Stimulated activated CD4-positive, alpha-beta T cell treated with anti-CD3 and anti-CD28 coated beads, Interleukin-12 subunit alpha, Interleukin-12 subunit beta, amount 100 ng/mL, for 4 hours (primary cell): Measurements from ENCODE around the gene SLC1A4.

Experiments used
- DNase-seq: peaks from one replicate; pipeline ENCODE4 v3.0.0-alpha.2; 2020

Gene SLC1A4

DNA sequence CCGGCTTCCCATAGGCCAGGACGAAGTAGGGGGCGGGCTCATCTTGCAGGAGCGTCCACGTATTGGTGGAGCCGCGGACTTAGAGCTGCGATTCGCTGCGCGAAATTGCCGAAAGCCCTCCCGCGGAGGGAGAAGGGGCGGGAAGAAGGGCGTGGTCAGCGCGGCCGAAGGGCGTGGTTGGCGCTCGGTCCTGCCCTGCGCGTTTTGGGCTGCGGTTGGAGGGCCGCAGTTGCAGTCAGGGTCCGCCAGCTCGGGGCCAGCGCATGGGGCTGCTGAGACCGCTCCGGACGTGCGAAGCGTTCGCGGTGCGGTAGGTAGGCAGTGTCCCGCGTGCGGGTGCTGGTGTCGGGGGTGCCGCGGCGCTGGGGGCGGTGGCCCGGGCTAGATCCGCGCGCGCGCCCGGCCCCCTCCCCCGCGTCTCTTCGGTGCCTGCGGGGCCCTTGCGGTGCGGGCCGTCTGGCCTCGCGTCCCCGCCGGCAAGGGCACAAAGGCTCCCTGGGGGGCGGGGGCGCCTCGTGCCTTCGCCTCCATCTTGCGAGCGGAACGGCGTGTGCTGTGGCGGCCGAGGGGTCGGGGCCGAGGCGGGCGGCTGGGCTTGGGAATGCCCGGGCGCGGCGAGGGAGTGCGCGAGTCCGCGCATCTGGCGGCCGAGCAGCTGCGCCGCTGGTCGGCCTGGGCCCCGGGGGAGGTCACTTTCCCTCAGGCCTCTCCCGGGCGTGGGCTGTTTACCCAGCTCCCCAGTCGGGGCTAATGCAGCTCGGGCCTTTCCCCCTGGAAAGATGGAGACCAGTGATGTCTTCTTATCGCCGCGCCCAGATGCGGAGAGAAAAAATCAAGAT is 67.2 kb downstream of the SLC1A4 start, which contains the start of gene CEP68:
CEP68 (plus strand) TSS at position 202 of the 839 bp plus-strand sequence. CDS start 13,029 bp downstream, outside the sequence.
- DNase-seq, result peak; percentile 93

DNA sequence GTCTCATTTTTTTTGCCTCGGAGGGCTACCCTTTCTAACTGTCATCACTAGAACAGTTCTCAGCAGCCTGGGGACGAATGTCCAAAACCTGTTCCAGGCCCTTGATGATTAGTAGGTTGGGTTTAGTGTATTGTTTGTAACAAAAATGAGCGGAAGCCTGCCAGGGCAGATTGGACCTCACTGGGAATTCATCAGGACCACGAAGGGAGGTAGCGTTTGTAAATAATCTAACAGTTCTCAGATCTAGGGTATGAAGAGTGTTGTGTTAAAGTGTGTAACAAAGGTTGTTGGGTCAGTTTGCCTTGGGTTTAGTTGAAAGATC is 67.8 kb downstream of the SLC1A4 start:
- DNase-seq, result no peak

DNA sequence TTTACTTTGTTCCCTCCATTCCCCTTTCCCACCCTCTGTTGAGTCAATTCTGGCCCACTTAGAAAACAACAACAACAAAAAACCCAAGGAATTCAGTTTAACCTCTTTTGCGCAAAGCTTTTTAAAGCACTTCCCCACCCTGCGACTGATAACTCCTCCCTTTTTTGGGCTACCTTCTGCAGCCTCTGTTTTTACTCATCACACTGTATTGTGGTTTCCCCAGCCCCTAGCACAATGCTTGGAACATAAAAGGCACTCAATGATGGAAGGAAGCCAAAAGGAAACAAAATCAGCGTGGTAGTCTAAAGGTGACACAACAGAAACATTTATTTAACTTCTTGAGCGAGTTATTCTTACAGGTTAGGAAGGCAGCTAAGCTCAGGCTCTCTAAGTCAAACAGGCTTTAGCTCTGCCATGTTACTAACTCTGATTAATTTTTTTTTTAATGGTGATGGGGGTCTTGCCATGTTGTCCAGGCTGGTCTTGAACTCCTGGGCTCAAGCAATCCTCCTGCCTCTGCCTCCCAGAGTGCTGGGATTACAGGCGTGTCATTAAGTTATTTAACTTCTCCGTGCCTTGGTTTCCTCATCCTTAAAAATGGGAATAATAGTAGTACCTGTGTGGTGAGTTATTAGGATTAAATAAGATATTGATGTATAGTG is 68.3 kb downstream of the SLC1A4 start:
- DNase-seq, result no peak

DNA sequence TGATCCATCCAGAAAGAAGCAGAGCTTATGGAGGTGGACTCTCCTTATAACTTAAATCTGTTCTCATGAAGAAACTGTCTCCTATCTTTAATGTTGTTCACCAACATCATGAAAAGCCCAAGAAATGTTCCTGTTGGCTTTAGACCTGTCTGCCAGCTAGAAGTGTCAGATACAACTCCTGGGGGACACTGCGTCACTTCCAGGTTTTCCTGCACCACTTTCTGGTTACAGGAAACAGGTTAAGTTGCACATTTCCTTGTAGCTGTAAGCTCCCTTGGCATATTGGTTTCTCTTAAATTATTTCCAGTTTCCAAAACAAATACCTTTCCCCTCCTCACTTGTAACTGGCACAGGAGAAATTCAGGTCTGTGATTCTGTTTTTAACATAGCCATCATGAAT is 69.9 kb downstream of the SLC1A4 start:
- DNase-seq, result no peak

DNA sequence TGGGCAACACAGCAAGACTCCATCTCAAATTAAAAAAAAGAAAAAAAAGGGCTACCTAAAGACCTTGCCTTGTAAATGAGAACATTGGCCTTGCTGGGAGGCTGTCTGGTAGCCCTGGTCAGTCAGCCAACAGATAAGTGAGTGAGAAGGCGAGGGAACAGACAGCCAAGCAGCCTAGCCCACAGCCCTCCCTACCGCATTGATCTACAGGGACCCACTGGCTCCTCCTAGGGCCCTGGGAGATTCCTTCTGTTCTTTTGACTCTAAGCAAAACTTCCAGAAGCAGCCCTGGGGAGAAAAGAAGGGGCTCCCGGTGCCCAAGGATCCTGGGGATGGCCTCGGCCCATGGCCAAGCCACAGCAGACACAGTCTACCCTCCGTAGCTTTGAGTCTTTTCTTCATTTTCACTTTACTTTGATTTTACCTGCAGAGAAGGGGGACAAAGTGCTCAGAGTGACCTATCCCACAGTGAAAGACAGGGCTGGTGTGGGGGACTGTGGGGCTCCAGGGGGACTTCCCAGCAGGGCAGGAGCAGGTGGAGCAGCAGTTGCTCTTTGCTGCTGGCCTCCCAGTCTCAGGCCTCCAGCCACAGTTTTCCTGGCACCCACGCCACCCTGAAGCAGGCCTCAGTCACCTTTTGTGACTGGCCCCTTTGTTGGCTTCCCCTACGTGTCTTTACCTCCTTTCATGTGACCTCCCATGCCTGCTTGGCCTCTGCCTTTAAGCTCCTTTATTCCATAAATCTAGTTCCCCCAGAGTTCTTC is 72.1 kb downstream of the SLC1A4 start:
- DNase-seq, result no peak

DNA sequence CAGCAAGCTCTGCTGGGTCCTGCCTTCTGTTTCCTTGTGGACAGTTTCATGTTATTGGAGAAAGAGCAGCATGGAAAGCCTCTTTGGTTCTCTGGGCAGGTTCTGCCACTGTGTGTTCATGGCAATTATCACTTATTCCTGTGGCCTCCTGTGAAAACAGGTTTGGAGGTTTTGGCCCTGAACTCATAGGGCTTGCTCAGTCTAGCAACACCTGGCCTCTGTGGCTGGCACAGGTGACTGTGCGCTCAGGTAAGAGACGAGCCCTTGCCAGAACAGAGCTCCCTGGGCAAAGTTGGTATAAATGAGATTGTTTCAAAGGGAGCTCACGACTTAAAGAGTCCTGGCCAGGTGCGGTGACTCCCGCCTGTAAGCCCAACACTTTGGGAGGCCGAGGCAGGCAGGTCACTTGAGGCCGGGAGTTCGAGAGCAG is 72.7 kb downstream of the SLC1A4 start:
- no peak for DNase-seq

DNA sequence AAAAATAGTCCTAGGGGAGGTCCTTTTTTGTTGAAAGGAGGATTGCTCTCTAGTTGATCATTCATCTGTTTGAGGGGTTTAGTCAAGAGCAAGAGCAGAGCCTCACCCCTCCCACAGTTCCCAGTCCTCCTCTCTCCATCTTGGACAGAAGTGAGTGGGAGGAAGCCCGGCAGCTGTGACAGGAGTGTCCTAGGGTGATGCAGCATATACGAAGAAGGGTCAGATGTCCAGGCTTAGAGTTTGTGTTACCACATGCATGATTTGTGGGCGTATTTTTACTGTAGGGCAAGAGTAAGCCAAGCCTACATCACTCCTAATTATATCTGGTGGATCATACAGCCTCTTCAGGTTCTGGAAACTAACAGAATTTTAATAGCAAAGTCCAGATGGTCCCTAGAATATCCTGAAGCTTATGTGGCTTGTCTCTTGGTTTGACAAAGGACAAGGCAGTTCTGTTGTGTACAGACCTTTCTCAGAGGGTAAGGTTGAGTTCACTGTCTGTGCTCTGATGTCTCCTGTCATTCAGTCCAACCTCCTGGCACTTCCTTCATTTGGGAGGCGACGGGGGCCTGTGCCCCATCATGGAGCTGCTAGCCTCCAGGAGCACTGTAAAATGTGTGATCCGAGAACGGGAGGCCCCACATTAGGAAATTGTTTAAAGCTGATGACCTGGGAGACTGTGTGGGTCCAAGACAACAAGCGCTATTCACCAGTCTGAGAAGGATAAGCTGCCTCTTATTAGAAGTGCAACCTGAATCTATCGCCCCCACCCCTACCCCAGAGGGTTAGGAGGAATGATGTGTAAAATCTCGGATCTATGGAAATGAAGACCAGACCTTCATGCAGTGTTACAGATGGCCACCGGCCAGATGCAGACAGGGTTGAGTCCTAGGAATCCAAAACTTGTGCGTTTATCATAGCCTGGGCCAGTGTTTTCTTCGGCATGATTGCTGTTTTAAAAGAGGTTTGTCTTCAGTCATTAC is 73.9 kb downstream of the SLC1A4 start:
- DNase-seq, result no peak

DNA sequence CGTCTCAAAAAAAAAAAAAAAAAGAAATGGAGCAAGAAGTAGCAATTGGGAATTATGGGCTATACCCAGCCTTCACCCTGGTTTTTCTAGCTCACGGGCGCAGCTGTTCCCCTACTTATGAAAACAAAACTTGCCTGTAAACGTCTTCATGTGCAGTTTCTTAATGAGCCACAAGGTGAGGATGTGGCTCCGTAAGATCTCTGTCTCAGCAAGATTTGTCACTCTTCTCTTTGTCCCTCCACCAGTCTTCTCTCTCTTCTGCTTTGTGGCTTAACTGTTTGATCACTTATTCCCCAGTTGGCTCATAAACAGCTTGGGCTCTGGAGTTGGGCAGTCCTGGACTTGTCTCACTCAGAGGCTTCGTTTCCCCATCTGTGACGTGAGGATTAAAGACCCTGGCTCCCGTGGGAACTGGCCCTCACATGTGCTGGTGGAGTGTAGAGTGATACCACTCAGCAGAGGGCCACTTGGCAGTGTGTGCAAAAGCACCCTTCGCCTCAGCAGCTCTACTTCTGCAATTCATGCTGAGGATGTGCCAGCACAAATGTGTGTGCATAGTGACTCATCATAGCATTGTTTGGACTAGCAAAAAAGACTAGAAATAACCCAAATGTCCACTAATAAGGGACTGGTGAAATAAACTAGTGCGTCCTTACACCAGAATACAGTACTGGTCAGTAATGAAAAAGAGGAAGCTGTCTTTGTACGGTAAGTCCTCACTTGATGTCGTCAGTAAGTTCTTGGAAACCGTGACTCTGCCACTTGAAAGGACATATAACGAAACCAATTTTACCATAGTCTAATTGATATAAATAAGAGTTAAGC is 75.7 kb downstream of the SLC1A4 start:
- no peak for DNase-seq

DNA sequence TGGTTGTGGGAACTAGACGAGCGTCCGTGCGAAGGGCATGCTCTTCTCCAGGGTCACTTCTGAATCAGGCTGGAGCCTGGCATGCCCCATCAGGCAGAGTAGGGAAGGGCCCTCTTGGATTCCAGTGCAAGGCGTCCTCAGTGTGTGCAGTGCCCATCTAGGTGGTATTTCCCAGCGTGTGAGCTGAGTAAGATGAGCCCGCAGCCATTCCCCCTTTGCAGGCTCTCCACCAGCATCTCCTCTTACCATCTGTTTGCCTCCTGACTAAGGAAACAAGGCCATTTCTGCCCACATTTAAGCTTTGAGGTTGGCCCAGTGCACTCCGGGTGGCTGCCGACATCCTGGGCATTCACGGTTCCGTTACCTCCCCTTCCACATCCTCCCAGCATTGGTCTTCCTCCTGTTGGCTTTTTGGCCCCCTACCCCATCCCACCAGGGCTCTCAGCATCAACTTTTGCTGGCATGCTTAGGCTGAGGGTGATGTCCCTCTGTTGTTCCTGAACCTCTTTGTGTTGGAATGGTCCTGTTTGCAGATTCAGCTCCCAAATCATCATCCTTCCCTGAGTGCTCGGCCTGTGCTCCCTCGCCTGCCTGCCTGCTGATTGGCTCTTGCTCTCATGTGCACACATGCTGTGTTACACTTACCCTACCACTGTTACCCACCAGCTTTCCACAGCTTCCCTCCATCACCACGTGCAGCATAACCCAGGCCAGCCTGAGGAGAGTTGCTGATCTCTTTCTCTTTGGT is 78.8 kb downstream of the SLC1A4 start:
- no peak for DNase-seq

DNA sequence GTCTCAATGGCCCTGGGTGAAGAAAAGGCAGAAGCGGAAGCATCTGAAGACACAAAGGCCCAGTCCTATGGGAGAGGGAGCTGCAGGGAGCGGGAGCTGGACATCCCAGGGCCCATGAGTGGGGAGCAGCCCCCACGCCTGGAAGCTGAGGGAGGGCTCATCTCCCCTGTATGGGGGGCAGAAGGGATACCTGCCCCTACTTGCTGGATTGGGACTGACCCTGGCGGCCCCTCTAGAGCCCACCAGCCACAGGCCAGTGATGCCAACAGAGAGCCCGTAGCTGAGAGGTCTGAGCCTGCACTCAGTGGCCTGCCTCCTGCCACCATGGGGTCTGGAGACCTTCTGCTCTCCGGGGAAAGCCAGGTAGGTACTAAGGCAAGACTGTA is 80.2 kb downstream of the SLC1A4 start:
- no peak for DNase-seq

DNA sequence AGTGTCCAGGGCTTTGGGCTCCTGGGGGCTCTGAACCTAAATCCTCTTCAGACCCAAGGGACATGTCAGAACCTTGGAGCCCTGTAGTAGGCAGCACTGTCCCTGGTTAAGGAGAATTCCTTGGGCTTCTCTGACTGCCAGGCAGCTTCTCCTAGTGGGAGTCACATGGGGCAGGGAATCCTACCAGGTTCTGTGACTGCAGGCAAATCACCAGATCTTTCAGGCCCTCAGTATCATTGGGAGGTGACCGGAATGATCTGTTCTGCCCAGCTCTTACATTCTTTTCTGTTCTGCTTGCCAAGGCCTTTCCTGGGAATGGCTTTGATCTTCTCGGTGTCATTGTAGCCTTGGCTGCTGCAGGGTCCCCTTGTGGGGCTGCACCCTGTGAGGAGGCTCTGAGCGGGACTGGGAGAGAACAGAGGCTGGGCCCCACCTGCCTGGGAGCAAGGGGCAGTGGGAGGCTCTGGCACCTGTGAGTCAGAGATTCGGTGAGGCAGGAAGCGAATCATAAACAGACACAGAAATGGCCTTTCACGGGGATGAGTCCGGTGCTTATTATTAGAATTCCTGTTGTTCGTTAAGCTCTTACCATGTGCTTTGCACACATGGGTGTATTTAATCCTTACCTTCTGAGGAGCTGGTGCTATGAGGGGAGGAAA is 81.1 kb downstream of the SLC1A4 start:
- no peak for DNase-seq

DNA sequence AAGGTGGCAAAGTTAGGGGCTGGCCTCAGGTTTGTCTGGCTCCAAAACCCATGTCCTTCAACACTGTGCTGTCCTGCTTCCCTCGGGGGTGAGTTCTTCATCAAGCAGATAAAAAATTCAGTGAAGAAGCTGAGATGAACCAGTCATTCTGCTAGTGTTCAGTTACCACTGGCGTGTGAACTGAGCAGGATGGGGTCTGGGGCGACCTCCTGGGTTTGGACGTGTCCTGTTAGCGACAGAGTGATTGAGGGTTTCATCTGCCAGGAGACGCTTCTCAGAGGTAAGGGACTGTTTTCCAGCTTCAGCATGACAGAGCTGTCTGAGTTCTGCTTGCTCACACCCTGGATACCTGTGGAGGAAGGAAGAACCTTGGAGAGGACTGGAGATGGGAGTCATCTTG is 81.7 kb downstream of the SLC1A4 start:
- no peak for DNase-seq

DNA sequence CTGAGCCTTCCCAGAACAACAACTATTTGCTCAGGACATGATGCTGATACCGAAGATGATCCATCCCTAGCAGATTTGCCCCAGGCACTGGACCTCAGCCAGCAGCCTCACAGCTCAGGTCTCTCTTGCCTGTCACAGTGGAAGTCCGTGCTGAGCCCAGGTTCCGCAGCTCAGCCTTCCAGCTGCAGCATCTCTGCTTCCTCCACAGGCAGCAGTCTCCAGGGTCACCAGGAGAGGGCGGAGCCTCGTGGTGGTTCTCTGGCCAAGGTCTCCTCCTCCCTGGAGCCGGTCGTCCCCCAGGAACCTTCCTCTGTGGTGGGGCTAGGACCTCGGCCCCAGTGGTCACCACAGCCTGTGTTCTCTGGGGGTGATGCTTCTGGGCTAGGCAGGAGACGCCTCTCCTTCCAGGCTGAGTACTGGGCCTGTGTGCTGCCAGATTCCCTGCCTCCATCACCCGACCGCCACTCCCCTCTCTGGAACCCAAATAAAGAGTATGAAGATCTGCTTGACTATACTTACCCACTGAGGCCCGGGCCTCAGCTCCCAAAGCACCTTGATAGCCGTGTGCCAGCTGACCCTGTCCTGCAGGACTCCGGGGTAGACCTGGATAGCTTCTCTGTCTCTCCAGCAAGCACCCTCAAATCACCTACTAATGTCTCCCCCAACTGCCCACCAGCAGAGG is 82.4 kb downstream of the SLC1A4 start:
- no peak for DNase-seq

DNA sequence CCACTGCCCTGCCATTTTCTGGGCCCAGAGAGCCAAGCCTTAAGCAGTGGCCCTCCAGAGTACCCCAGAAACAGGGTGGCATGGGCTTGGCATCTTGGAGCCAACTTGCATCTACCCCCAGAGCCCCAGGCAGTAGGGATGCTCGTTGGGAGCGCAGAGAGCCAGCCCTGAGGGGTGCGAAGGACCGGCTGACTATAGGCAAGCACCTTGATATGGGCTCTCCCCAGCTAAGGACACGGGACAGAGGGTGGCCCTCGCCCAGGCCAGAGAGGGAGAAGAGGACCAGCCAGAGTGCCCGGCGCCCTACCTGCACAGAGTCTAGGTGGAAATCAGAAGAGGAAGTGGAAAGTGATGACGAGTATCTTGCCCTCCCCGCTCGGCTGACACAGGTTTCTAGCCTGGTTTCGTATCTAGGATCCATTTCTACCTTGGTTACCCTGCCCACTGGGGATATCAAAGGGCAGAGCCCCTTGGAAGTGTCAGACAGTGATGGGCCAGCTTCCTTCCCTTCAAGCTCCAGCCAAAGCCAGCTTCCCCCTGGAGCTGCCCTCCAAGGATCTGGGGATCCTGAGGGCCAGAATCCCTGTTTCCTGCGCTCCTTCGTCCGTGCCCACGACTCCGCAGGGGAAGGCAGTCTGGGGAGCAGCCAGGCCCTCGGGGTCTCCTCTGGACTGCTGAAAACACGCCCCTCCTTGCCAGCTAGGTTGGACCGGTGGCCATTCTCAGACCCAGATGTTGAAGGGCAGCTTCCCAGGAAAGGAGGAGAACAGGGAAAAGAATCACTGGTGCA is 83.2 kb downstream of the SLC1A4 start:
- DNase-seq, result no peak
